Osteocyte (in vitro differentiated cells): ENCODE results near the gene RAB31. TPM values are rescaled to one million over a fixed set of nuclear protein-coding genes. Genes with fewer than 3 reads are reported as not detected.
"Not testable (repeated sequence)": the region's sequence is repeated elsewhere in the genome, so short reads cannot be mapped to it uniquely, and the experiment has no call there.

Experiments
- DNase-seq: peaks from one replicate; pipeline ENCODE4 v3.0.0; 2021; ENCODE audit warnings: mixed read lengths; ENCODE audit not compliant: unreplicated experiment; ENCODE audit errors: extremely low spot score
- H3K27ac Mint-ChIP-seq: one replicate; pipeline ENCODE4 v1.8.0; 2021; ENCODE audit warnings: mild to moderate bottlenecking, mixed read lengths; ENCODE audit not compliant: unreplicated experiment
- H3K27me3 Mint-ChIP-seq: one replicate; pipeline ENCODE4 v1.8.0; 2021; ENCODE audit warnings: mixed read lengths; ENCODE audit not compliant: unreplicated experiment
- H3K36me3 Mint-ChIP-seq: one replicate; pipeline ENCODE4 v1.8.0; 2021; ENCODE audit warnings: mixed read lengths; ENCODE audit not compliant: unreplicated experiment
- H3K4me1 Mint-ChIP-seq: one replicate; pipeline ENCODE4 v1.8.0; 2021; ENCODE audit warnings: mixed read lengths; ENCODE audit not compliant: unreplicated experiment
- H3K4me3 Mint-ChIP-seq: one replicate; pipeline ENCODE4 v1.8.0; 2021; ENCODE audit warnings: mild to moderate bottlenecking, moderate library complexity, mixed read lengths; ENCODE audit not compliant: unreplicated experiment
- H3K9me3 Mint-ChIP-seq: one replicate; pipeline ENCODE4 v1.8.0; 2021; ENCODE audit warnings: mixed read lengths; ENCODE audit not compliant: unreplicated experiment
- CTCF ChIP-seq: fragments of 200-600 bp; sonication (generic); IDR thresholded peaks from 2 replicates; pipeline ENCODE4 v1.5.0; 2021; ENCODE audit warnings: antibody characterized with exemption, mild to moderate bottlenecking, moderate library complexity
- total RNA-seq: library from RNA; stranded (reverse); gene quantifications from 2 replicates; pipeline ENCODE4 v1.2.1, GENCODE V29; 2021

RAB31 gene
- total RNA-seq, 1 donor from 2014 or later = 90.8 TPM

DNA sequence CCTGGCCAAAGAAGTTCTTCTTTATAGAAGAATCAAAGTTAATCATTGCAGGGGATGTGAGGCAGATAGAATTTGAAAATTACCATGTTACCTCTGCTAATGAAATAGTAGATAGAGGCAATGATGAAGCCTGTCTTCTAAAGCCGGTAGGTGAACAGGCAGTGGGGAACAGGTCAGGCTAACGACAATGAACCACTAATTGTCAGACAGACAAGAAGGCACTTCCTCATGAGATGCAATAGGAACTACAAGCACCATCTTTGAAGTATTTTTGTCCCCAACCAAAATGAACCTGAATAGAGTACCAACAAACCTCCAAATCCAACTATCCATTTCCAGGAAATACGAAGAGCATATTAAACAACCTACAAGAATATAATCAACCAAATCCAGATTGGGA is 41.6 kb upstream of the RAB31 start:
- Mint-ChIP-seq H3K27ac (no peak overlapping the region), H3K4me1 (no peaks in the 10 kb centered on the region), H3K27me3 (no peaks in the 10 kb centered on the region), H3K9me3 (peaks cover 5% of the 10 kb centered on the region), H3K4me3 (no peak overlapping the region), H3K36me3 (no peaks in the 10 kb centered on the region)
- no peak for DNase-seq
- no peak for TF ChIP-seq CTCF

DNA sequence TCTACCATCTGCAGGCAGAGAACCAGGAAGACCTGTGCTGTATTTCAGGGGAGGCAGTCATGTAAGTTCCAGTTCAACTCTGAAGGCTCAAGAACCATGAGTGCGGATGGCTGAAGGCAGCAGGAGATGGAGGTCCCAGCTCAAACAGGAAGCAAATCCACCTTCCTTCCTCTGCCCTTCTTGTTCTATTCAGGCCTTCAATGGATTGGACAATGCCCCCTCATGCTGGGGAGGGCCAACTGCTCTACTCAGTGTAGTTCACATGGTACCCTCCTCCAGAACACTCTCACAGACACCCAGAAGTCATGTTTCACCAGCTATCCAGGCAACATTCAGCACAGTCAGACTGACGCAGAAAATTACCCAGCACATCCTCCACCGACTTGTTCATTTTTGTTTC is 39.1 kb upstream of the RAB31 start:
- H3K27ac Mint-ChIP-seq = no peak overlapping the region
- no peak for TF ChIP-seq CTCF
- H3K27me3 Mint-ChIP-seq = no peaks in the 10 kb centered on the region
- peaks cover 5% of the 10 kb centered on the region for H3K9me3 Mint-ChIP-seq
- no peak overlapping the region for H3K4me3 Mint-ChIP-seq
- H3K36me3 Mint-ChIP-seq = no peaks in the 10 kb centered on the region
- DNase-seq = no peak
- H3K4me1 Mint-ChIP-seq = peaks cover 9% of the 10 kb centered on the region

GRCh38 chr18:9671214-9671613 is 36.9 kb upstream of the RAB31 start:
- Mint-ChIP-seq H3K4me3 (no peak overlapping the region), H3K36me3 (no peaks in the 10 kb centered on the region), H3K27me3 (no peaks in the 10 kb centered on the region), H3K27ac (no peak overlapping the region), H3K9me3 (no peaks in the 10 kb centered on the region), H3K4me1 (peaks cover 14% of the 10 kb centered on the region)
- no peak for DNase-seq
- no peak for TF ChIP-seq CTCF

DNA sequence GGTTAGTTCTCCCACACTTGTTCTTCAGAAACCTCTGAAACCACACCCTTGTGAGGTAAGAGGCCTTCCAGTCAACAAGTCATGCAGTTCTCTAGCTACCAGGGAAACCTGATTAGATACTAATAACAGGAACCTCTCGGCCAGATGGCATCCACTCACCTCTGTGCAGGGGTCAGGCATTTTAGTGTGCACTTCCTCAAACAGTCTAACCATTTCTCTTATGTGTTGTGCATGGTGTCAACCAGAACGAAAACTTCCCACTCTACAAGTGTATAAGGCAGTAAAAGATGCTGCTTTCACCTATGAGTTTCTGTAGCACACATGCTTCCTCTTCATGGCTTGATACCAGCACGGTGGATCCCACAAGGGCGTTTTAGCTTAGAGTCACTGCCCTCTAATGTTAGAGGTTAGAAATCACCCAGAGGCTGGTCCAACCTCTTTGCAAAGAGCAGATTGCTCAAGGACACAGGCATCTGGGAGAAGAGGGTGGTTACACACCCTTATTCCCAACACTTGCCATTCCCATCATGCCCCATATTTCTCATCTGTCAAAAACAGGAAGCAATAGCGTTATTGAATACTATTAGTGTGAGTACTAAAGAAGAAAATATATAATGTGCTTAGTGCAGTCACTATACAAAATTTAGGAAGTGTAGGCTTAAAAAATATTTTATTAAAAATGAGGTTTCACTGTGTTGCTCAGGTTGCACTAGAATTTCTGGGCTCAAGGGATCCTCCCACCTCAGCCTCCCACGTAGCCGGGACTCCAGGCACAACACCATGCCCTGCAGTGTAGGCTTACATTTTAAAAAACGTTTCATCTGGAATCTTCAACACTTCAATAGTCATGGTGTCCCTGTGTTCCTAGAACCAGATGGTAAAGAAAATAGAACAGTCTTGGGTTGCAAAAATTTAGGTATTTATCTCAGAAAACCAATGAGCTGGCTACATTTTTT is 34.5 kb upstream of the RAB31 start:
- H3K9me3 Mint-ChIP-seq = no peaks in the 10 kb centered on the region
- peak; percentile 23 for DNase-seq
- H3K27ac Mint-ChIP-seq = no peak overlapping the region
- TF ChIP-seq CTCF = peak; percentile 42
- H3K27me3 Mint-ChIP-seq = no peaks in the 10 kb centered on the region
- H3K4me1 Mint-ChIP-seq = peaks cover 14% of the 10 kb centered on the region
- no peak overlapping the region for H3K4me3 Mint-ChIP-seq
- no peaks in the 10 kb centered on the region for H3K36me3 Mint-ChIP-seq

DNA sequence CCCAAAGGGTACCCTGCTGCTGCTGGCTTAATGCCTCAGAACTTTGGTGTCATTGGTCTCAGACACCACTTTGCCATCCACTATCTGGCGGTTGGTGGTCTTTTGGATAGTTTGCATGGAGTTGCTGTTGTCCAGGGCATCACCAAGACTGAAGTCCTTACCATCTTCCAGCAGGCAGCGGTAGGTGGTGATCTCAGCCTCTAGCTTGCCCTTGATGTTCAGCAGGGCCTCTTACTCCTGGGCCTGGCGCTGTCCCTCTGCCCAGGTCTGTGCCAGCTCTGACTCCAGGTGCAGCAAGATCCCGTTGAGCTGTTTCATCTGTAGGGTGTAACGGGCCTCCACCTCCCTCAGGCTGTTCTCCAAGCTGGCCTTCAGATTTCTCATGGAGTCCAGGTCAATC is 29.9 kb upstream of the RAB31 start:
- H3K36me3 Mint-ChIP-seq, H3K27ac Mint-ChIP-seq, H3K4me3 Mint-ChIP-seq, H3K9me3 Mint-ChIP-seq, H3K27me3 Mint-ChIP-seq: not testable (repeated sequence)
- peaks cover 13% of the 10 kb centered on the region for H3K4me1 Mint-ChIP-seq
- DNase-seq = peak; percentile 56
